ENCODE measurements around the gene THBS3. TPM values are rescaled to one million over a fixed set of nuclear protein-coding genes. Genes with fewer than 3 reads are reported as not detected.

Gene THBS3
- total and polyA plus RNA-seq, 4 donors, result 11.4 to 33.1 (median 24.4) TPM

GRCh38 chr1:155228096-155228427, 20.4 kb upstream of the THBS3 start:
- H3K27ac ChIP-seq (ENCODE audit: low read depth in 1 of 2, low read length in 1 of 2), result peak overlapping the region; percentile 54 to 93
- H3K9ac ChIP-seq (ENCODE audit: insufficient read depth in 1 of 2, low read length in 2 of 2), result peak overlapping the region; percentile 14 to 93
- H3K4me3 ChIP-seq, result peak overlapping the region; percentile 47

DNA sequence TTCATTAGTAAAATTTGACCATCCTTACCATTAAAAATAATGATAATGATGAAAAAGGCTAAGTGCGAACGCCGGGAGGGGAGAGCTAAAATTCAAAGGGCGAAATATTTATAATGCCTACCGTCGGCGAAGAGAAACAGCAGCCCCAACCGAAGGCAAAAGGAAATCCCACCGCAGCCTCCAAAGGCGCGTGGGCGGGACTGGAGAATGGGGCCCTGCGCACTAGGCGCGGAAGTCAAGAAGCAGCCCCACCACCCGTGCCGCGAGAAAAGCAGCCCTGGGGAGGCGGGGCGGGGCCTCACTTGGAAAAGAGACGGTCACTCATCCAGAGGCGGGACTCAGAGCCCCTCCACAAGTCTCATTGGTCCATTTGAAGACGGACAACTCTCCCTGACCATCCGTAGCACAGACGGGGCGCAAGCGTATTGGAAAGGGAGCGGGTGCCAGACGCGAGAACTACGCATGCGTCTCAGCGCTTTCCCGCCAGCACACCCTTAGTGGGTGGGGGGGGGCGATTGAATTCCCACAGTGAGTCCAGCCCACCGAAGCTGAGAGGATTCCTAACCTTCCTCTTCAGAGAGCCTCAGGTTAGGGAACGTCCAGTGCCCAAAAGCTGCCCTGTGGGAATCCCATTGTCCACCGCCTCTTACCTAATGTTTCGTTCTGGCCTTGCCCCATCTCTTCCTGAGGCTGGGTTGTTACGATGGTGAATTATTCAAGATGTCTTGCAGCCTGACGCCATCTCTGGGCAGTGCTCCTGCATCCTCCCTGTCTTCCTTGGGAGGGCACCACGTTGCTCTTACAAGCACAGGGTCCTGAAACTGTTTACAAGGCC, 19.8 kb upstream of the THBS3 start:
- WGBS, 2 donors, result 1% methylated on average over 42 of the region's 42 CpGs
- no peaks in the 10 kb centered on the region for H3K9me3 ChIP-seq (ENCODE audit: control insufficient read depth in 4 of 4, insufficient read depth in 3 of 4, low read length in 3 of 4)
- ATAC-seq (ENCODE audit: insufficient read depth, low FRiP score), result peak; percentile 97
- peak overlapping the region in 1 of 2 donors; percentile 93 for H3K9ac ChIP-seq (ENCODE audit: insufficient read depth in 1 of 2, low read length in 2 of 2)
- no peak for TF ChIP-seq CTCF (IDR thresholded peaks at IDR 0.05; ENCODE audit: control extremely low read depth, extremely low read depth)
- peak overlapping the region; percentile 86 to 93 for H3K27ac ChIP-seq (ENCODE audit: low read depth in 1 of 2, low read length in 1 of 2)
- peaks cover 0 to 14% (median 7%) of the 10 kb centered on the region in 5 donors for H3K4me1 ChIP-seq (ENCODE audit: control insufficient read depth in 5 of 5, insufficient read depth in 5 of 5, low read length in 5 of 5)
- H3K27me3 ChIP-seq (ENCODE audit: control insufficient read depth in 3 of 3, insufficient read depth in 3 of 3, low read length in 2 of 3), result no peaks in the 10 kb centered on the region
- H3K4me3 ChIP-seq, result peak overlapping the region; percentile 60
- DNase-seq, result peak; percentile 99 to 100 (median 99)
- no peaks in the 10 kb centered on the region for H3K36me3 ChIP-seq (ENCODE audit: control insufficient read depth in 4 of 4, insufficient read depth in 4 of 4, low read length in 4 of 4)

More at GRCh38 chr1:155228096-155228427, 20.4 kb upstream of the THBS3 start:
- no peak for TF ChIP-seq CTCF (IDR thresholded peaks at IDR 0.05; ENCODE audit: control extremely low read depth, extremely low read depth)
- Histone ChIP-seq H3K27me3 (ENCODE audit: control insufficient read depth in 3 of 3, insufficient read depth in 3 of 3, low read length in 2 of 3) (no peaks in the 10 kb centered on the region), H3K36me3 (ENCODE audit: control insufficient read depth in 4 of 4, insufficient read depth in 4 of 4, low read length in 4 of 4) (no peaks in the 10 kb centered on the region), H3K9me3 (ENCODE audit: control insufficient read depth in 4 of 4, insufficient read depth in 3 of 4, low read length in 3 of 4) (no peaks in the 10 kb centered on the region), H3K4me1 (ENCODE audit: control insufficient read depth in 5 of 5, insufficient read depth in 5 of 5, low read length in 5 of 5) (peaks cover 0 to 17% (median 7%) of the 10 kb centered on the region in 5 donors)
- ATAC-seq (ENCODE audit: insufficient read depth, low FRiP score) (no peak), DNase-seq (no peak)
- 54% methylated on average over 9 of the region's 9 CpGs for WGBS, 2 donors

DNA sequence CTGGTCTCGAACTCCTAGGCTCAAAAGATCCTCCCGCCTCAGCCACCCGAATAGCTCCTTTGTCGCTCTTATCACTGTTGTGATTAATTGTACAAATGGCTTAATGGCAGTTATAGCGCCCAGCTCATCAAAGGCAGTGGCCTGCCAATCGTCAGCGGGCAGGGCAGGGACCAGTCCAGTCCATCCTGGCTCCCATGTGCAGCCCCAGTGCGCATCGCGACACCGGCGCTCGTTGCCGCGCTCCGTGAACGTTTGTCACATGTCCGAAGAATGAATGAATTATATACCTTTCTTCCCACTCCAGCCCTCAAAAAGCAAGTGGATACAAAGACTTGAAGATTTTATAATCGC, 19.2 kb upstream of the THBS3 start:
- H3K27ac ChIP-seq (ENCODE audit: low read depth in 1 of 2, low read length in 1 of 2), result peak overlapping the region; percentile 86 to 94
- no peaks in the 10 kb centered on the region for H3K27me3 ChIP-seq (ENCODE audit: control insufficient read depth in 3 of 3, insufficient read depth in 3 of 3, low read length in 2 of 3)
- H3K4me3 ChIP-seq, result peak overlapping the region; percentile 60
- H3K9ac ChIP-seq (ENCODE audit: insufficient read depth in 1 of 2, low read length in 2 of 2), result peak overlapping the region; percentile 18 to 84
- WGBS, 2 donors, result 0 to 1% methylated on average over 19 of the region's 19 CpGs
- TF ChIP-seq CTCF (IDR thresholded peaks at IDR 0.05; ENCODE audit: control extremely low read depth, extremely low read depth), result no peak
- no peaks in the 10 kb centered on the region for H3K36me3 ChIP-seq (ENCODE audit: control insufficient read depth in 4 of 4, insufficient read depth in 4 of 4, low read length in 4 of 4)
- H3K4me1 ChIP-seq (ENCODE audit: control insufficient read depth in 5 of 5, insufficient read depth in 5 of 5, low read length in 5 of 5), result peaks cover 0 to 14% (median 7%) of the 10 kb centered on the region in 5 donors
- ATAC-seq (ENCODE audit: insufficient read depth, low FRiP score), result peak; percentile 27
- H3K9me3 ChIP-seq (ENCODE audit: control insufficient read depth in 4 of 4, insufficient read depth in 3 of 4, low read length in 3 of 4), result no peaks in the 10 kb centered on the region
- peak; percentile 68 to 79 (median 71) for DNase-seq
